Renal pelvis (tissue), 4 donors: ENCODE measurements around the gene ACYP2. TPM values are rescaled to one million over a fixed set of nuclear protein-coding genes. Genes with fewer than 3 reads are reported as not detected.
"Not testable (repeated sequence)": the region's sequence is repeated elsewhere in the genome, so short reads cannot be mapped to it uniquely, and the experiment has no call there.

Source experiments
- DNase-seq: peaks from one replicate; pipeline ENCODE4 v3.0.0-alpha.2; 2013
- polyA plus RNA-seq, 3 donors: library from polyadenylated mRNA; unstranded; fragments of 120-200 nt; gene quantifications; one replicate each; pipeline ENCODE4 v1.2.1, GENCODE V29; 2013; ENCODE audit not compliant: insufficient read length in 3 of 3

Gene ACYP2
- polyA plus RNA-seq, 3 donors, result 17.6 to 22.1 (median 20.7) TPM

- not testable (repeated sequence) for DNase-seq
Observed at GRCh38 chr2:54095406-54095805, 20.0 kb upstream of the ACYP2 start.

DNA sequence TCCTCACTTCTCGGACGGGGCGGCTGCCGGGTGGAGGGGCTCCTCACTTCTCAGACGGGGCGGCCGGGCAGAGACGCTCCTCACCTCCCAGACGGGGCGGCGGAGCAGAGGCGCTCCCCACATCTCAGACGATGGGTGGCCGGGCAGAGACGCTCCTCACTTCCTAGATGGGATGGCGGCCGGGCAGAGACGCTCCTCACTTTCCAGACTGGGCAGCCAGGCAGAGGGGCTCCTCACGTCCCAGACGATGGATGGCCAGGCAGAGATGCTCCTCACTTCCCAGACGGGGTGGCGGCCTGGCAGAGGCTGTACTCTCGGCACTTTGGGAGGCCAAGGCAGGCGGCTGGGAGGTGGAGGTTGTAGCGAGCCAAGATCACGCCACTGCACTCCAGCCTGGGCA is 19.3 kb upstream of the ACYP2 start:
- not testable (repeated sequence) for DNase-seq

GRCh38 chr2:54097124-54097523 is 18.3 kb upstream of the ACYP2 start:
- no peak for DNase-seq

- DNase-seq, result no peak
Observed at GRCh38 chr2:54099370-54099769, 16.0 kb upstream of the ACYP2 start.

GRCh38 chr2:54099829-54100585 is 15.4 kb upstream of the ACYP2 start:
- no peak for DNase-seq

GRCh38 chr2:54100772-54101171 is 14.6 kb upstream of the ACYP2 start:
- no peak for DNase-seq

- no peak for DNase-seq
Observed at GRCh38 chr2:54103454-54104314, 11.7 kb upstream of the ACYP2 start.

DNA sequence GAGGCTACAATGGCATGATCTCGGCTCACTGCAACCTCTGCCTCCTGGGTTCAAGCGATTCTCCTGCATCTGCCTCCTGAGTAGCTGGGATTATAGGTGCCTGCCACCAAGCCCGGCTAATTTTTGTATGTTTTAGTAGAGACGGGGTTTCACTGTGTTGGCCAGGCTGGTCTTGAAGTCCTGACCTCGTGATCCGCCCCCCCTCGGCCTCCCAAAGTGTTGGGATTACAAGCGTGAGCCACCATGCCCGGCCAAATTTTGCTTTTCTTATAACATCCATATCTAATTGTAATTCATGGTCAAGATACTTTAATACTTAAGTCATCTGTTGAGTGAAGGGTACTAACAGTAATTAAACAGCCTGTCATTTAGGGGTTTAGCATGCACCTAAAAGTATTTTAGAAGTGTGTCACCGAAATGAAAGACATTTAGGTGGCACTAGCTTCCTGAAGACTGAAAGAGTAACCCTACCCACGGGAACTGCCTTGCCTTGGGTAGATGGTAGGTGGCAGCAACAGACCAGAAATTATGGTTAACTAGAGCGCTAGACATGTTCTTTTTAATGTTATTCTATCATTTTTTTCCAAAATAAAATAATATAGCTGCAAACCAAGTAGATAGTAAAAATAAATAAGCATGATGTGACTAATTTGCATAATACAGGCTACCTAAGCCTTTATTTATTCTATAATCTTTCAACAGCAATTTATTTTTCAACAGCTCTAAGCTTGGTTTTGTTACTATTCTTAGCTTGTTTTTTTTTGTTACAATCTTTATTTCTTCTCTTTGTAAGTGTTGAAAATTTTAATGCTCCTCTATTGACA is 8.6 kb upstream of the ACYP2 start:
- no peak for DNase-seq

- no peak for DNase-seq
Observed at GRCh38 chr2:54107455-54107764, 8.0 kb upstream of the ACYP2 start.

DNA sequence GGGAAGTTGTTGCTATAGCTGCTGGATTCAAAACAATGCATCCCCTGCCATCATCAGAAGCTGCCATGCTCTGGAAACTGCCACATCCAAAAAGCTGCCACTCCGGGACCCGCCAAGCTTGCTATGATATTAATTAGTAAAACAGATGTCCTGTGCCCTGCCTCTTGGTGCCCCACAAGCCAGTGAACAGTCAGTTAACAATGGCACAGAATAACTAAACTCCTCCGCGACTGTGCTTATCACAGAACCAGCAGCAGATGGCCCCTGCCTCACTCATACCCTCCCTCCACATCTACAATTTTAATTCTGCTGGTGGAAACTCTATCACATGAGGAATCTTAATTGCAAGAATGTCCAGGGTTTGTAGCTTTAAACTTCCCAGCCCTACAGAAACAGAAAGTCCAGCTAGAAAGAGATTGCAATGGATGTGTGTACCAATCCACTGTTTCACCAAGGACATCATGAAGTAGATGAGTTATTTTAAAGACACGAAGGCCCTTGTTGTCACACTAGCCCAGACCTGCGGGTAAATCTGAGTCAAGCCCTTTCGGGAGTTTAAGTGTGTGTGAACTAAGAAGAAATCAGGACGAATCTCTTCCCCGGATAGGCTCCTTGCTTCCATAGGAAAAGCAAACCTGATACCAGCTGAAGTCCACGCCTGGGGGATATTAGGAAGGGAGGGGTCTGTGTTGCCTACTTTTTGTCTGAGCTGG is 7.4 kb upstream of the ACYP2 start:
- no peak for DNase-seq

DNA sequence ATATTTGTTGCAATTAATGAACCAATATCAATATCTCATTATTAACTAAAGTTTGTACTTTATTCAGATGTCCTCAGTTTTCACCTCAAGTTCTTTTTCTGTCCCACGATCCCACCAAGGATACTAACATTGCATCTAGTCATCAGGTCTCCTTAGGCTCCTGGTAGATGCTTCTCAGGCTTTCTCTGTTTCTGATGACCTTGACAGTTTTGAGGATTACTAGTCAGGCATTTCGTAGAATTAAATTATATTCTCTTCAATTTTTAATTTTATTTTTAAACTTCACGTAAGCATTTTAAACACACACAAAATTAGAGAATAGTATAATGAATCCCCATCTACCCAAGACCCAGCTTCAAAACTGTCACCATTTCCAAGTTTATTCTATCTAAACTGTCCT is 5.6 kb upstream of the ACYP2 start:
- no peak for DNase-seq

DNA sequence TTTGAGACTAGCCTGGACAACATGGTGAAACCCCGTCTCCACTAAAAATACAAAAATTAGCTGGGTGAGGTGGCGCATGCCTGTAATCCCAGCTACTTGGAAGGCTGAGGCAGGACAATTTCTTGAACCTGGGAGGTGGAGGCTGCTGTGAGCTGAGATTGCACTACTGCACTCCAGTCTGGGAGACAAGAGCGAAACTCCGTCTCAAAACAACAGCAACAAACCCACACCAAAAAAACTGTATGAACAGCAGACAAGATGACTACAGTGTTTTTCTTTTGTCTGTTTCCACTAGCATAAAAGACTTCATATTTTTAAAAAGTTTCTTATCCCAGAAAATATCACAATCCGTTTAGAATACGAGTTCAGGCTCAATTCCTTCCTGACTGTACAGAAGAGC is 936 bp upstream of the ACYP2 start:
- not testable (repeated sequence) for DNase-seq

- DNase-seq, result no peak
Observed at GRCh38 chr2:54114936-54115283, 505 bp upstream of the ACYP2 start.

GRCh38 chr2:54116598-54116997 is 1.2 kb downstream of the ACYP2 start:
- DNase-seq, result not testable (repeated sequence)

DNA sequence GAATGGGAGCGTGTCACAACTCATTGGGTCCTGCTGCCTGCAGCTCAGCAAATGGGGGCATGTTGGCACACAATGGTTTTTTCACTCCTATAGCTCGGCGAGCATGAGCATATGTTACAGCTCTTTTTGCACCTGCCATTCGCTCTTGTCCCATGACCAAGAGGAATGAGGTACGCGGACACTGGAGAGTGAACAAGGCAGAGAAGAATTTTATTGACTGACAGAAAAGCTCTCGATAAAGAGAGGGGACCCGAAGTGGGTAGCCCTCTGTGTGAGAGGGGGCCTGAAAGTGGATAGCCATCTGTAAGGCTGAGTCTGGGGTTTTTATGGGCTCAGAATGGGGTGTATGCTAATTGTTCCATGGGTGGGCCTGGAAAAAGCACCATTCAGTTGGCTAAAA is 5.5 kb downstream of the ACYP2 start:
- DNase-seq, result no peak

DNA sequence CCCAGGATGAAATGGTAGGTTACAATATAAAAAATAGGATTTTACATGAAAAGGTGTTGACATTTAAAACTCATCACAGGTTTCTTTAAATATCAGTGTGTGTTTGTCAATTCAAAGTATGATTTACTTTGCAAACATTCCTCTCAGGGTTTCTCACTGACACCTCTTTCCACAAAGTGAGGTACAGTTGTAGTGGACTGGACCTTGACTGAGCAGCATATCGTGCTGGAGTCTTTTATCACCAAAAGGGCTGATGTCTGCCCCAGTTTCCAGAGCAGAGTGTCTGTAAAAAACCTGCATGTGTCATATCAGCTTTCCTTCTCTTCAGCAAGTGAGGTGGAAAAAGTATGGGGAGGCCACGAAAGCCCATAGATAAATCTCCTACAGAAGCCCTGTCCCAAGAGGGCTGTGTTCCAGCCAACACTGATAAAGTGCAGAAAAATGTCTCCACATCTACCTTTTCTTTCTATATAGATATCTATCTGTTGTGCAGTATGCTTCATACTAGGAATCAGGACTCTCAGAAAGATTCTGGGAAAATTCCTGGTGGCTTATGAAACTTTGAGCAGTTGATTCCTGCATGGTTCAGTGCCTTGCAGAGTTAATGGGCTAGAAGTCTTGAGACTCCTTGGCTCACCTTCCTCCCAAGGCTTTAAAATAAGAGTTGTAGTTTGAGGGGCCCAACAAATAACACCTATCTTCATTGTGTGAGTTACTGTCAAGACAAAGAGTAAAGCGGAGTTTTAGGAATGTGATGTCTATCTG is 6.9 kb downstream of the ACYP2 start:
- DNase-seq, result no peak

DNA sequence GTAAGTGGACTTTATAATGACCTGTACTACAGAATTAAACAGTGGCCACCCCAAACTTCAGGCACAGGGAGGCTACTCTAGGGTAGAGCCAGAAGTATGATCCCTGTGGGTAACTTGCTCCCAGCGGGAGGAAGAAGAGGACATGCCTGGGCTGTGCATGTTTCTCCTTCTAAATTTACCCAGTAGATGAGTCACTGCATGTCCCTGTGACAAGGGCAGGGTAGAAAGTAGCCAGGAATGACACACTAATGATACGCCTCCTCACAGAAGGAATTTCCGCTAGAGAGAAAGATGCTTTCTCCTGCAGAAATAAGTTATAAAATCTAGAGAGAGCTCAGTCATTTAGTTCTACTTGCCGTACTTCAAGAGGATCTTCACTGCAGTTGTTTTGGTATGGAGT is 7.5 kb downstream of the ACYP2 start:
- no peak for DNase-seq

- DNase-seq, result not testable (repeated sequence)
Observed at GRCh38 chr2:54127174-54127573, 11.8 kb downstream of the ACYP2 start.

DNA sequence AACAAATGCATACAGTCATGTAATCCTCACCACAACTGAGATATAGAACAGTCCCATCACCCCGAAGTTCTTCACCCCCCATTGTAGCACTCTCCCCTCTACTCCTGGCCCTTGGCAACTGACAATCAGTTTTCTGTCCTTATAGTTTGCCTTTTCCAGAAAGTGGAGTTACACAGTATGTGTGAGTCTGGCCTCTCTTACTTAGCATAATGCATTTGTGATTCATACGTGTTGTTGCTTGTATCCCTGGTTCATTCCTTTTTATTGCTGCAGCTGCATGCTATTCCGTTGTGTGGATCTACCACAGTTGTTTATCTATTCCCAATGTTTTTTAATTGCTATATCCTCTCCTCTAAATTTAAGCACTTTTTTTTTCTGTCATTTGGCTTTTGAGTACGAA is 17.6 kb downstream of the ACYP2 start:
- no peak for DNase-seq

GRCh38 chr2:54139210-54139609 is 23.8 kb downstream of the ACYP2 start:
- DNase-seq, result no peak

- DNase-seq, result no peak
Observed at GRCh38 chr2:54143780-54144179, 28.4 kb downstream of the ACYP2 start.
